Nucleus accumbens (tissue), 56 donors: ENCODE results near the gene GAS2L1.
"Not testable (repeated sequence)": the region's sequence is repeated elsewhere in the genome, so short reads cannot be mapped to it uniquely, and the experiment has no call there.

Source experiments
- DNase-seq, 56 donors: peaks; one replicate each; lab custom pipeline; 2025; lab: John Stamatoyannopoulos, UW

GAS2L1 gene

GRCh38 chr22:29339381-29340235 is 33.2 kb downstream of the GAS2L1 start:
- DNase-seq, result no peak

- DNase-seq, result no peak
Observed at GRCh38 chr22:29340566-29340965, 34.1 kb downstream of the GAS2L1 start.

- DNase-seq, result no peak
Observed at GRCh38 chr22:29341056-29341848, 34.8 kb downstream of the GAS2L1 start.

GRCh38 chr22:29341849-29342127 is 35.3 kb downstream of the GAS2L1 start:
- DNase-seq, result no peak

GRCh38 chr22:29342177-29342576 is 35.7 kb downstream of the GAS2L1 start:
- DNase-seq, result no peak

GRCh38 chr22:29342577-29343312 is 36.3 kb downstream of the GAS2L1 start:
- DNase-seq, result no peak

GRCh38 chr22:29343313-29343805 is 36.9 kb downstream of the GAS2L1 start:
- DNase-seq, result peak in 29 of 56 donors; percentile 14 to 74 (median 36)

- DNase-seq, result peak in 29 of 56 donors; percentile 9 to 74 (median 30)
Observed at GRCh38 chr22:29344137-29344536, 37.7 kb downstream of the GAS2L1 start.

- DNase-seq, result not testable (repeated sequence)
Observed at GRCh38 chr22:29344889-29345288, 38.4 kb downstream of the GAS2L1 start.

- peak in 7 of 56 donors; percentile 22 to 51 (median 32) for DNase-seq
Observed at GRCh38 chr22:29345932-29346331, 39.5 kb downstream of the GAS2L1 start.

- peak in 44 of 56 donors; percentile 24 to 79 (median 49) for DNase-seq
Observed at GRCh38 chr22:29346659-29347058, 40.2 kb downstream of the GAS2L1 start.

- DNase-seq, result no peak
Observed at GRCh38 chr22:29348041-29348440, 41.6 kb downstream of the GAS2L1 start.

- DNase-seq, result no peak
Observed at GRCh38 chr22:29348956-29349355, 42.5 kb downstream of the GAS2L1 start.

- no peak for DNase-seq
Observed at GRCh38 chr22:29351042-29351441, 44.6 kb downstream of the GAS2L1 start.

- DNase-seq, result no peak
Observed at GRCh38 chr22:29351891-29352290, 45.4 kb downstream of the GAS2L1 start.

GRCh38 chr22:29352778-29353177 is 46.3 kb downstream of the GAS2L1 start:
- DNase-seq, result peak in 19 of 56 donors; percentile 14 to 72 (median 41)

- DNase-seq, result no peak
Observed at GRCh38 chr22:29353286-29353685, 46.8 kb downstream of the GAS2L1 start.

GRCh38 chr22:29353860-29354259 is 47.4 kb downstream of the GAS2L1 start:
- peak in 1 of 56 donors; percentile 23 for DNase-seq

GRCh38 chr22:29357193-29357890 is 50.9 kb downstream of the GAS2L1 start:
- not testable (repeated sequence) for DNase-seq

GRCh38 chr22:29359469-29359868 is 53.0 kb downstream of the GAS2L1 start:
- DNase-seq, result peak in 32 of 56 donors; percentile 12 to 72 (median 32)
